Measurements from ENCODE around the gene CKAP5.

DNA sequence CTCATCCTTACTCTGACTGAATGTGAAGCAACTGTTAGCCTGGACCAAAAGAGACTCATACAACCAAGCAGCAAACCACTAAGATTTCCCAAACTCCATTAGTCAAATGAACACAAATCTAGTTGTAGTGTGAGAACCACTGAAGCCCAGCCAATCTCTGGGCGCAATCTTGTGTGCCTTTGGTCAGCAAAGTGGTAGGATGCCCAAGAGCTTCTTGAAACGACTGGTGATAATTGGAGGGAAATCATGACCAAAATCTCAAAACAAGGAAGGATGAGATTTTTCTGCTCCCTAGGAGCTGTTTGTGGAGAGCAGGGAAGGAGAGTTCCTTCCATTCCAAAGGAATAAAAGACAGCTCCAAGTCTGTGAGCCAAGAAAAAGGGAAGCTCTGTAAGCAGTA lies 103.0 kb downstream of the CKAP5 start:
- TF ChIP-seq EZH2 (IDR thresholded peaks at IDR 0.05), result no peak
- TF ChIP-seq, protein P1, sequence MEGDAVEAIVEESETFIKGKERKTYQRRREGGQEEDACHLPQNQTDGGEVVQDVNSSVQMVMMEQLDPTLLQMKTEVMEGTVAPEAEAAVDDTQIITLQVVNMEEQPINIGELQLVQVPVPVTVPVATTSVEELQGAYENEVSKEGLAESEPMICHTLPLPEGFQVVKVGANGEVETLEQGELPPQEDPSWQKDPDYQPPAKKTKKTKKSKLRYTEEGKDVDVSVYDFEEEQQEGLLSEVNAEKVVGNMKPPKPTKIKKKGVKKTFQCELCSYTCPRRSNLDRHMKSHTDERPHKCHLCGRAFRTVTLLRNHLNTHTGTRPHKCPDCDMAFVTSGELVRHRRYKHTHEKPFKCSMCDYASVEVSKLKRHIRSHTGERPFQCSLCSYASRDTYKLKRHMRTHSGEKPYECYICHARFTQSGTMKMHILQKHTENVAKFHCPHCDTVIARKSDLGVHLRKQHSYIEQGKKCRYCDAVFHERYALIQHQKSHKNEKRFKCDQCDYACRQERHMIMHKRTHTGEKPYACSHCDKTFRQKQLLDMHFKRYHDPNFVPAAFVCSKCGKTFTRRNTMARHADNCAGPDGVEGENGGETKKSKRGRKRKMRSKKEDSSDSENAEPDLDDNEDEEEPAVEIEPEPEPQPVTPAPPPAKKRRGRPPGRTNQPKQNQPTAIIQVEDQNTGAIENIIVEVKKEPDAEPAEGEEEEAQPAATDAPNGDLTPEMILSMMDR (IDR thresholded peaks at IDR 0.05 in 2 of 3, conservative IDR thresholded peaks at IDR 0.05 in 1 of 3; ENCODE audit: borderline replicate concordance in 1 of 3, insufficient read depth in 1 of 3, low read depth in 2 of 3, low read length in 2 of 3), result no peak
- TF ChIP-seq, protein P2, sequence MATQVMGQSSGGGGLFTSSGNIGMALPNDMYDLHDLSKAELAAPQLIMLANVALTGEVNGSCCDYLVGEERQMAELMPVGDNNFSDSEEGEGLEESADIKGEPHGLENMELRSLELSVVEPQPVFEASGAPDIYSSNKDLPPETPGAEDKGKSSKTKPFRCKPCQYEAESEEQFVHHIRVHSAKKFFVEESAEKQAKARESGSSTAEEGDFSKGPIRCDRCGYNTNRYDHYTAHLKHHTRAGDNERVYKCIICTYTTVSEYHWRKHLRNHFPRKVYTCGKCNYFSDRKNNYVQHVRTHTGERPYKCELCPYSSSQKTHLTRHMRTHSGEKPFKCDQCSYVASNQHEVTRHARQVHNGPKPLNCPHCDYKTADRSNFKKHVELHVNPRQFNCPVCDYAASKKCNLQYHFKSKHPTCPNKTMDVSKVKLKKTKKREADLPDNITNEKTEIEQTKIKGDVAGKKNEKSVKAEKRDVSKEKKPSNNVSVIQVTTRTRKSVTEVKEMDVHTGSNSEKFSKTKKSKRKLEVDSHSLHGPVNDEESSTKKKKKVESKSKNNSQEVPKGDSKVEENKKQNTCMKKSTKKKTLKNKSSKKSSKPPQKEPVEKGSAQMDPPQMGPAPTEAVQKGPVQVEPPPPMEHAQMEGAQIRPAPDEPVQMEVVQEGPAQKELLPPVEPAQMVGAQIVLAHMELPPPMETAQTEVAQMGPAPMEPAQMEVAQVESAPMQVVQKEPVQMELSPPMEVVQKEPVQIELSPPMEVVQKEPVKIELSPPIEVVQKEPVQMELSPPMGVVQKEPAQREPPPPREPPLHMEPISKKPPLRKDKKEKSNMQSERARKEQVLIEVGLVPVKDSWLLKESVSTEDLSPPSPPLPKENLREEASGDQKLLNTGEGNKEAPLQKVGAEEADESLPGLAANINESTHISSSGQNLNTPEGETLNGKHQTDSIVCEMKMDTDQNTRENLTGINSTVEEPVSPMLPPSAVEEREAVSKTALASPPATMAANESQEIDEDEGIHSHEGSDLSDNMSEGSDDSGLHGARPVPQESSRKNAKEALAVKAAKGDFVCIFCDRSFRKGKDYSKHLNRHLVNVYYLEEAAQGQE (IDR thresholded peaks at IDR 0.05; ENCODE audit: low read depth), result no peak
- TF ChIP-seq, protein P3, sequence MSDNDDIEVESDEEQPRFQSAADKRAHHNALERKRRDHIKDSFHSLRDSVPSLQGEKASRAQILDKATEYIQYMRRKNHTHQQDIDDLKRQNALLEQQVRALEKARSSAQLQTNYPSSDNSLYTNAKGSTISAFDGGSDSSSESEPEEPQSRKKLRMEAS (IDR thresholded peaks at IDR 0.05), result no peak
- TF ChIP-seq FOSL1 (IDR thresholded peaks at IDR 0.05; ENCODE audit: low read depth), result no peak
- no peak for TF ChIP-seq POLR2AphosphoS5 (IDR thresholded peaks at IDR 0.05; ENCODE audit: low read depth, low read length)
- no peak for TF ChIP-seq POLR2A (IDR thresholded peaks at IDR 0.05; ENCODE audit: borderline replicate concordance, extremely low read depth, insufficient read depth, insufficient read length)
- no peak for TF ChIP-seq YY1 (IDR thresholded peaks at IDR 0.05; ENCODE audit: extremely low read depth, insufficient replicate concordance, low read depth, low read length)
- no peak for TF ChIP-seq EGR1 (IDR thresholded peaks at IDR 0.05; ENCODE audit: low read depth)
- no peak for TF ChIP-seq TCF7L2 (IDR thresholded peaks at IDR 0.05; ENCODE audit: borderline replicate concordance, extremely low read depth, insufficient read depth, insufficient read length)
- TF ChIP-seq ZNF274 (IDR thresholded peaks at IDR 0.05; ENCODE audit: low read depth, low read length), result no peak
- TF ChIP-seq RAD21 (IDR thresholded peaks at IDR 0.05; ENCODE audit: low read depth), result no peak
